ENCODE data around the gene ZNF318. TPM values are rescaled to one million over a fixed set of nuclear protein-coding genes. Genes with fewer than 3 reads are reported as not detected.

ZNF318 gene
- polyA plus RNA-seq, 1 of the 3 experiments (the other 2 are of a cell fraction) = 6.3 TPM

DNA sequence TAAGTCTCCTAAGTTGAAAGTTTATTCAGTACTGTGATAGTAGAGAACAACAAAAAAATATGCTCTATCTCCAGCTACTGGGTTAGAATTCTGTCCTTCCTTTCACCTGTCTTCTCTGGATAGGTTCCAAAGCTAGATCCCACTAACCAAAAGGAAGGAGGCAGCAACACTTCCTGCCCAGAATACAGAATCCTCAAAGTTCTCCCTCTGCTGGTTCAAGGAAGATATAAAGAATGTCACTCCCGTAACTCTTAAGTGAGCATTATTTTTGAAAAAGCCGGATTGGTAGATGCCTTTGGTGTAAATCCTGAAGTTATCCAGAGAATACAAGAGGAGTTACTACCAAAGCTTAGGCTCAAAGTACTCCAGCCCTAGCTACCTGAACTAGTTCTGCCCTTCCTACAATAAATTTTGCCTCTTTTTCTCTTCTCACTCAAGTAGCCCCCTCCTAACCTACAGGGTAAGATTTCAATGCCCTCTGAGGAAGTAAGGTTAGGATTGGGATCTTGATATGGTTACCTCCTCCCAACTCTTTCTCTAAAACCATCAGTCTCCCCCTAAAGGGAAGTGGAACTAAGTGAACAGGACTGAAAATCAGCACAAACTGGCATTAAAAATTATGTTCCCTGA, 34.9 kb downstream of the ZNF318 start:
- 52% methylated on average over 2 of the region's 2 CpGs for WGBS (ENCODE audit: low lambda C conversion rate)
- peak; percentile 18 for DNase-seq
- POLR2A ChIA-PET = no interaction called here
- Histone ChIP-seq H2AFZ (ENCODE audit: low read depth) (no peak overlapping the region), H3K9me3 (no peaks in the 10 kb centered on the region), H3K36me3 (replicated peaks in 1 of 2; ENCODE audit: control insufficient read depth in 1 of 2, insufficient read depth in 2 of 2, low read length in 1 of 2) (peaks cover 11 to 30% of the 10 kb centered on the region in 2 experiments), H3K79me2 (ENCODE audit: insufficient read depth) (no peaks in the 10 kb centered on the region), H3K27ac (ENCODE audit: low read depth in 2 of 2, low read length in 1 of 2) (no peak overlapping the region), H3K4me1 (ENCODE audit: control insufficient read depth in 1 of 2, insufficient read depth in 2 of 2, low read depth in 1 of 2, low read length in 1 of 2) (no peaks in the 10 kb centered on the region), H4K20me1 (ENCODE audit: insufficient read depth) (no peaks in the 10 kb centered on the region), H3K9ac (no peak overlapping the region), H3F3A (replicated peaks; ENCODE audit: insufficient read depth) (peaks cover 6% of the 10 kb centered on the region), H3K4me2 (no peak overlapping the region), H3K9me2 (no peaks in the 10 kb centered on the region), H3K27me3 (ENCODE audit: insufficient read depth) (no peaks in the 10 kb centered on the region), H3K4me3 (ENCODE audit: low read depth in 2 of 2, low read length in 1 of 2) (no peak overlapping the region)
- CTCF ChIA-PET = interaction anchor here (0.6 to 1.8 kb wide), 9 partner anchors 10 to 106 kb away, joined by 3 to 8 read pairs (median 4); partner anchors contain the start of gene DNPH1
- TF ChIP-seq RAD21 (IDR thresholded peaks at IDR 0.05; ENCODE audit: low read length) (peak; percentile 50), NRF1 (IDR thresholded peaks at IDR 0.05; ENCODE audit: low read depth, low read length) (no peak), EP300 (IDR thresholded peaks at IDR 0.05; ENCODE audit: borderline replicate concordance in 1 of 2, low read depth in 1 of 2, low read length in 1 of 2) (no peak), SMC3 (IDR thresholded peaks at IDR 0.05; ENCODE audit: low read depth, low read length) (peak; percentile 46), JUND (IDR thresholded peaks at IDR 0.05) (no peak), ELF1 (IDR thresholded peaks at IDR 0.05) (no peak), GABPA (IDR thresholded peaks at IDR 0.05; ENCODE audit: low read depth) (0 out of 2 replicates have a peak, but pooled peaks have one; percentile 6)
- TF ChIP-seq, protein P1, sequence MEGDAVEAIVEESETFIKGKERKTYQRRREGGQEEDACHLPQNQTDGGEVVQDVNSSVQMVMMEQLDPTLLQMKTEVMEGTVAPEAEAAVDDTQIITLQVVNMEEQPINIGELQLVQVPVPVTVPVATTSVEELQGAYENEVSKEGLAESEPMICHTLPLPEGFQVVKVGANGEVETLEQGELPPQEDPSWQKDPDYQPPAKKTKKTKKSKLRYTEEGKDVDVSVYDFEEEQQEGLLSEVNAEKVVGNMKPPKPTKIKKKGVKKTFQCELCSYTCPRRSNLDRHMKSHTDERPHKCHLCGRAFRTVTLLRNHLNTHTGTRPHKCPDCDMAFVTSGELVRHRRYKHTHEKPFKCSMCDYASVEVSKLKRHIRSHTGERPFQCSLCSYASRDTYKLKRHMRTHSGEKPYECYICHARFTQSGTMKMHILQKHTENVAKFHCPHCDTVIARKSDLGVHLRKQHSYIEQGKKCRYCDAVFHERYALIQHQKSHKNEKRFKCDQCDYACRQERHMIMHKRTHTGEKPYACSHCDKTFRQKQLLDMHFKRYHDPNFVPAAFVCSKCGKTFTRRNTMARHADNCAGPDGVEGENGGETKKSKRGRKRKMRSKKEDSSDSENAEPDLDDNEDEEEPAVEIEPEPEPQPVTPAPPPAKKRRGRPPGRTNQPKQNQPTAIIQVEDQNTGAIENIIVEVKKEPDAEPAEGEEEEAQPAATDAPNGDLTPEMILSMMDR (IDR thresholded peaks at IDR 0.05) = peak; percentile 65

- Histone ChIP-seq H3K4me2 (no peak overlapping the region), H3K27ac (ENCODE audit: low read depth in 2 of 2, low read length in 1 of 2) (no peak overlapping the region), H2AFZ (ENCODE audit: low read depth) (no peak overlapping the region), H3K9me2 (no peaks in the 10 kb centered on the region), H3K9ac (no peak overlapping the region), H3K4me3 (ENCODE audit: low read depth in 2 of 2, low read length in 1 of 2) (no peak overlapping the region), H3K79me2 (ENCODE audit: insufficient read depth) (no peaks in the 10 kb centered on the region), H3K36me3 (replicated peaks in 1 of 2; ENCODE audit: control insufficient read depth in 1 of 2, insufficient read depth in 2 of 2, low read length in 1 of 2) (peaks cover 0 to 5% of the 10 kb centered on the region in 2 experiments), H3F3A (replicated peaks; ENCODE audit: insufficient read depth) (peaks cover 8% of the 10 kb centered on the region), H3K27me3 (ENCODE audit: insufficient read depth) (no peaks in the 10 kb centered on the region), H3K4me1 (ENCODE audit: control insufficient read depth in 1 of 2, insufficient read depth in 2 of 2, low read depth in 1 of 2, low read length in 1 of 2) (no peaks in the 10 kb centered on the region; a peak in 1 of 4 replicates), H4K20me1 (ENCODE audit: insufficient read depth) (no peaks in the 10 kb centered on the region), H3K9me3 (no peaks in the 10 kb centered on the region)
- TF ChIP-seq NRF1 (IDR thresholded peaks at IDR 0.05; ENCODE audit: low read depth, low read length) = no peak
- TF ChIP-seq EP300 (IDR thresholded peaks at IDR 0.05; ENCODE audit: borderline replicate concordance in 1 of 2, low read depth in 1 of 2, low read length in 1 of 2) = no peak
- no peak for TF ChIP-seq SIN3A (IDR thresholded peaks at IDR 0.05; ENCODE audit: borderline replicate concordance, low read depth, low read length)
- no peak for TF ChIP-seq REST (IDR thresholded peaks at IDR 0.05; ENCODE audit: low read depth, low read length)
- TF ChIP-seq NFIC (IDR thresholded peaks at IDR 0.05; ENCODE audit: borderline replicate concordance) = no peak
- TF ChIP-seq MXI1 (IDR thresholded peaks at IDR 0.05; ENCODE audit: low read depth, low read length) = no peak
- no peak for TF ChIP-seq RCOR1 (IDR thresholded peaks at IDR 0.05; ENCODE audit: low read length)
- no peak for TF ChIP-seq CHD2 (IDR thresholded peaks at IDR 0.05; ENCODE audit: low read length, partially characterized antibody)
- no peak for TF ChIP-seq POLR2AphosphoS5 (IDR thresholded peaks at IDR 0.05; ENCODE audit: low read depth, low read length)
- TF ChIP-seq JUND (IDR thresholded peaks at IDR 0.05) = no peak
- TF ChIP-seq MAX (IDR thresholded peaks at IDR 0.05; ENCODE audit: low read depth) = no peak
- WGBS (ENCODE audit: low lambda C conversion rate) = 74% methylated on average over 4 of the region's 4 CpGs
- ChIA-PET POLR2A (no interaction called here), CTCF (no interaction called here)
- no peak for DNase-seq
These were observed 37.6 kb downstream of the ZNF318 start for GRCh38 chr6:43331891-43332290.

Data from SK-N-SH (cell line).